NB4 (cell line): Measurements from ENCODE around the gene DUOX1.

ENCODE experiments used
- CTCF ChIP-seq: IDR thresholded peaks from one replicate; pipeline ENCODE4 v1.5.1; 2012; ENCODE audit warnings: low read depth, low read length
- MAX ChIP-seq: IDR thresholded peaks from 2 replicates; pipeline ENCODE4 v1.6.1; 2011; ENCODE audit warnings: low read depth, low read length

GRCh38 chr15:45114076-45114750, 15.6 kb upstream of the DUOX1 start, which contains the start of the genes DUOX2 and DUOXA2:
- TF ChIP-seq CTCF (no peak), MAX (no peak)
